Stimulated activated CD4-positive, alpha-beta T cell treated with anti-CD3 and anti-CD28 coated beads, Interleukin-4, amount 100 ng/mL, for 4 hours (primary cell): ENCODE results near the gene PACSIN2.

Source experiments
- DNase-seq, 2 experiments: peaks; one replicate each; pipeline ENCODE4 v3.0.0-alpha.2; 2020

Gene PACSIN2

GRCh38 chr22:42878561-42879305, 136.2 kb downstream of the PACSIN2 start:
- DNase-seq, result no peak

DNA sequence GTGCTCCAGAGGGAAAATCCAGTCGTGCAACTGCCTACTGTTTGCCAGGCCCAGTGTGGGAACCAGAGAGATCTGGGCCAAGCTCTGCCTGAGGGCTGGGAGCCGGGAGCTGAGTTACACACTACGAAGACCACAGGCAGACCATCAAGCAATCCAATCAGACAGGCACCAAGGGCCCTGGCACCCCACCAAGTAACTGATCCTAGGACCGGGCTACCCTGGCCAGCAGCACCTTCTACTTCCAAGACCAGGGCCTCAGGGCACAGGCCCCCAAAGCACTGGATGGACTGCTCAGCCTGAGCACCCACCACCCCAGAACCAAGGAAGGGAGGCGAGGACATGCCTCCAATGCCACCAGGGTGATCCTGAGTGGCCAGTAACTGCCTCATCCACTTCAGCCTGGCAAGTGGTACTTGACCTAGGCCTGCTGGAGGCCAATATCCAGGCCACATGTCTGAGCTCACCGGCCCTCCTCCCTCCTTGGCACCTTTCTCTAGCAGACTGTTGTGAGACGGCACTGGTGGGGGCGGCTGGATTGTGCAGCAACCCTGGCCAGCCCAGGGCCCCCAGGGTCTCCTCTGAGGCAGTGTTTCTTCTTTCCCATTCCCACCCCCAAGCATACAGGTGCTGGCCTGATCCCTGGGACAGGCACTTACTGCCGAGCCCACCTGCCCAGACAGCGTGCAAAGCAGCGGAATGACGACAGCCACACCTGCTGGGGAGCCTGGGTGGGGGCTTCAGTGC, 137.2 kb downstream of the PACSIN2 start:
- no peak for DNase-seq

DNA sequence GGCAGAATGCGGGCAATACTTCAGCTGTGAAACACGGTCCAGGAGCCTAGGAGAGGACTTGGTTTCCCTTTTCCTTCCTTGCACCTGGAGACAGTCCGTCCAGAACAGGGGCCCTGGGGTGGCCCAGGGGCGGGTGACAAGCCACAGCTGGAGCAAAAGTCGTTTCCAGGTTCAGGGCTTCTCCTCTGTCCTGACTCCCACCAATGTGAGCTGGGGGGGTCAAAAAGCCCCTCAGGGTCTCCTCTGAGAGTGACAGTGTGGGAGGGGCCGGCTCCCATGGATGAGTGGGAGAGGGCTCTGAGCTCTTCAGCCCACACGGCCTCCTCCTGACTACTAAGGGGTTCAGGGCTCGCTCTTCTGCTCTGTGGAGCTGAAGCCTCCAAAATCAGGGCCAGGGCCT, 137.8 kb downstream of the PACSIN2 start:
- no peak for DNase-seq

DNA sequence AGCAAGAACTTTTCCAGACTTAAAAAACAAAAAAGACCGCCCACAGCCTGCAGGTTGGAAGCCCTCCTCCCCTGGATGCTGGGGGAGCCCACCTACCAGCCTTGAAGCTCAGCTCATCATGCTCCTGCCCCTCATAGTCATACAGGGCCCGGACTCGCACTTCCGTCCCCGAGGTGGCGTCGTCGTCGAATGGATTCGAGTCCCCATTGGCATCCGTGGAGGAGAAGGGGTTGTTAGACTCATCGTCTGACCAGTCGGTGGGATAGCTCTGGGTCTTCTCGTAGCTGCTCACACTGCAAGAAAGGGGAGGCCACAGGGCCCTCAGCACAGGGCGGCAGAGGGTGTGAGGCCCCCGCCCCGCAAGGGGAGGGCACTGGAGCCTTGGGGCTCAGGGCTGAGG, 138.9 kb downstream of the PACSIN2 start:
- DNase-seq, result no peak

DNA sequence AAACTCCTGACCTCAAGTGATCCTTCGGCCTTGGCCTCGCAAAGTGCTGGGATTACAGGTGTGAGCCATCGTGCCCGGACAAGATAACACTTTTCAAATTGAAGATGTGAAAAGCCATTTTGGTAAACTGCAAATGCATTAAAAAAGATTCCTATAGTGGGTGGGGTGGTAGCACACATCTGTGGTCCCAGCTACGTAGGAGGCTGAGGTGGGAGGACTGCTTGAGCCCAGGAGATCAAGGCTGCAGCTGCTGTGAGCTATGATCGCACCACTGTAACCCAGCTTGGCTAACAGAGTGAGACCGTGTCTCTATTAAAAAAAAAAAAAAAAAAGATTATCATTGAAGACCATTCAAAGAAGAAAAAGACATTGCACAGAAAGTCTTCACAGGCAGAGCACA, 140.9 kb downstream of the PACSIN2 start:
- DNase-seq, result no peak

- no peak for DNase-seq
Observed at GRCh38 chr22:42873356-42873755, 141.6 kb downstream of the PACSIN2 start.

DNA sequence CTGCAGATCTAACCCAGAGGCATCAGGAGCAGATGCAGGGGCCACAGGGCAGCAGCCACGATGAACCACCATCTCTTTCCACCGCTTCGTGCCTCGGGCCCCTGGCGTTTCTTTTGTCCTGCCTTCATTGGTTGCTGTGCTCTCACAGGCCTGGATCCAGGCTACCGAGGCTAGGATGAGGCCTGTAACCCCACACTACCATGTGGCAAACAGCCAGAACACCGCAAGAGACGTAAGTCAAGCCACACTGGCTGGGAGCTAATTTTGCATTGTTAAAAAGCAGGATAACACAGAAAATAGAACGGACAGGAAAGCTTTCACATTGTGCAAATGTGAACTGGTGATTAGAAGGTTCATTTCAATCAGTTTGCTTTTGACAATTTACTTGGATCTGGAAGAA, 142.1 kb downstream of the PACSIN2 start:
- DNase-seq, result no peak

DNA sequence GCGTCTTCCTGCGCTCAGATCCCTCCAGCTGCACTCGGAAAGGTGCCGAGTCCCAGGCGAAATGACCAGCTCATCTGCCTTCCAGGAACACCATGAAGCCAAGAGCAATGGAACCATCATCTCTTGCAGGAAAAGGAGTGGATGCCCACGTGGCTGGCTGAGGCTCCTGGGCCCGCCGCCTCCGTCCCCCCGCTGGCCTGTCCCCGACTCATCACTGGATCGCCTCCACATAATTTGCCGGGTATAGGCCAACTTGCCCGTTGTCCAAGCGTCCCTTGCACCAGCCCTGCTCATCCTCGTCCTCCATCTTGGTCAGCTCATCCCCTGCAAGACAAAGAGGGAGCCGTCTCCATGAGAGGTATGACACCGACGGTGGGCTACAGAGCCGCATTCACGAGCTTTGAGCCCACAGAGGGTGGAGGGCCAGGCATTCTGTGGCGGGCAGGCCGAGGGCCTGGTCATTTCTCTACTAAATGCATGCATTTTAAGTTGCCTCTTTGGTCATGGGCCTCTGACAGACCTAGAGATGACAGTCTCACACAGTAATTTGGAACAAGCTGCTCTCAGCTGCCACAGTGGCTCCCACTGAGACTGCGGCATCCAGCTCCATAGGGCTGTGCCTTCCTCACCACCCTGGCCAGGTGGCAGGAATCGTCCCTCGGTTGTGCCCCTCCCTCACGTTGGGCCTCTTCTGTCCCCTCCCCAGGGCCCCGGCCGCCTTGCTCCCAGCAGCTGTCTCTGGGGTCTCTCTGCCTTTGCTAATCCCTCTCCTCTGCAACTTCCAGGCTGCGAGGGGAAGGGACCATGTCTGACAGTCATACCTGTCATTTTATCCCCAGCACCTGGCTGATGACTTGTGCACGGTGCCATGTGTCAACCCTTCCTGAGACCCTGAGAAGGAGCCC, 143.6 kb downstream of the PACSIN2 start:
- DNase-seq, result no peak

- no peak for DNase-seq
Observed at GRCh38 chr22:42869888-42870480, 145.0 kb downstream of the PACSIN2 start.

DNA sequence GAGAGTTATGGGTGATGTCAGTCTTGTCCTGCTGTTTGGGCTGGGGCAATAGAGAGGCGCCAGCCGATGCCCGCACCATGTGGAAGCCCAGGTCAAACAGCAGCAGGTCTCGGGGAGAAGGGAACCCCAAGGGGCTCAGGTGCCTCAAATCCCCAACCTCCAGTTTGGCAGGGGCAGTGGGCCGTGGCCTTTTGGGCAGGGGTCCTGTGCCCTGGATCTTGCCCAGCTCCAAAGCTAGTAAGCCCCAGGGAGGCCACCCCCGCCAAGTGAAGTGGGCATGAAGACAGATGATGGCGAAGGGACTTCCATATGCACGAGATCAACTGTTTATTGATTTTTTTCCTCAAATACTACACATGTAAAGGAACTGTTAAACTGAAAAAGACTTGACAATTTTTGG, 145.5 kb downstream of the PACSIN2 start:
- DNase-seq, result no peak

- DNase-seq, result no peak
Observed at GRCh38 chr22:42868751-42869251, 146.1 kb downstream of the PACSIN2 start.

DNA sequence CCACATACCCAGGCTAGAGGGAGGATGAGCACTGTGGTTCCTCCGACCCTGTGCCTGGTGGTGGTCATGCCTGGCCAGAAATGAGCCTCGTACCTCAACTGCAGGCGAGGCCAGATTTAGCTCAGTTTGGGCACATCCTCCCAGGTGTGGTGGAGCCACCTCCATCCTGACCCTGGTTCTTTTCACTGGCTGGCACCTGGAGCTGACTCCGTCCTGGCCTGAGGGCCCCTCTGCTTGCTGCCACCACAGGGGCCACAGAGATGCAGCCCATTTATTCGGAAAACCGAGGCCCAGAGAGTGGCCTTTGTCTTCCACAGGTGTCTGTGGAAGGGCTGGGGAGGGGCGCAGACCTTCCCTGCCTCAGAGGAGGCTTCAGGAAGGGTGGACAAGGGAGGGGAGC, 148.8 kb downstream of the PACSIN2 start:
- DNase-seq, result no peak

DNA sequence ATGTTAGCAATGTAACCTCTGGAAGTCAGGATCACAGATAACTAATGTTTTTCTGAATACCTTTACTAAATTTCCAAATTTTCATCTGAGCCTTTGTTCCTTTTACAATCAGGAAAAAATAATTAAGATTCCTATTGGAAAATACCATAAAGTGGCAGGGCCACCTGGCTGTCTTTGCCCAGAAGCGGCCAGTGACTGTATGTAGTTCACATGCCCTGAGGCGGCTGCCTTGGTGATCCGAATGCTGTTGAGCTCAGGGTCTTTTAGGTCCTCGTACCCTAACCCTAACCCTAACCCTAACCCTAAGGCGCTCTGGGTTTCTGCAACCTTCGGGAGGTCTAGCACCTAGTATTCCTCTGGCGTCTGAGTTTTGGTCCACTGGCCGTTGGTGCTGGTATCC, 149.4 kb downstream of the PACSIN2 start:
- DNase-seq, result no peak

DNA sequence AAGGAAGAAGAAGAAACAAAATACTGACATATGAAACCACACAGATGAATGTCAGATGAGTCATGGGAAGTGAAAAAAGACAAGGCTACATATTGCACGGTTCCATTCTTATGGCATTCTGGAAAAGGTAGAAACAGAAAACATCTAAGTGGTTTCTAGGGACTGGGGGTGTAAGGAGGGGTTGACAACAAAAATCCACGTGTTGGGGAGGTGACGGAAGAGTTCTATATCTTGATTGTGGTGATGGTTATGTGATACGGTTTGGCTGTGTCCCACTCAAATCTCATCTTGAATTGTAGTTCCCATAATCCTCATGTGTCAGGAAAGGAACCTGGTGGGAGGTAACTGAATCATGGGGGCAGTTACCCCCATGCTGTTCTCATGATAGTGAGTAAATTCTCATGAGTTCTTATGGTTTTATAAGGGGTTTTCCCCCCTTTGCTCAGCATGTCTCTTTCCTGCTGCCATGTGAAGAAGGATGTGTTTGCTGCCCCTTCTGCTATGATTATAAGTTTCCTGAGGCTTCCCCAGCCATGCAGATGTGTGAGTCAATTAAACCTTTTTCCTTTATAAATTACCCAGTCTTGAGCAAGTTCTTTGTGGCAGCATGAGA, 151.5 kb downstream of the PACSIN2 start:
- DNase-seq, result peak in 1 of 2 experiments; percentile 43

DNA sequence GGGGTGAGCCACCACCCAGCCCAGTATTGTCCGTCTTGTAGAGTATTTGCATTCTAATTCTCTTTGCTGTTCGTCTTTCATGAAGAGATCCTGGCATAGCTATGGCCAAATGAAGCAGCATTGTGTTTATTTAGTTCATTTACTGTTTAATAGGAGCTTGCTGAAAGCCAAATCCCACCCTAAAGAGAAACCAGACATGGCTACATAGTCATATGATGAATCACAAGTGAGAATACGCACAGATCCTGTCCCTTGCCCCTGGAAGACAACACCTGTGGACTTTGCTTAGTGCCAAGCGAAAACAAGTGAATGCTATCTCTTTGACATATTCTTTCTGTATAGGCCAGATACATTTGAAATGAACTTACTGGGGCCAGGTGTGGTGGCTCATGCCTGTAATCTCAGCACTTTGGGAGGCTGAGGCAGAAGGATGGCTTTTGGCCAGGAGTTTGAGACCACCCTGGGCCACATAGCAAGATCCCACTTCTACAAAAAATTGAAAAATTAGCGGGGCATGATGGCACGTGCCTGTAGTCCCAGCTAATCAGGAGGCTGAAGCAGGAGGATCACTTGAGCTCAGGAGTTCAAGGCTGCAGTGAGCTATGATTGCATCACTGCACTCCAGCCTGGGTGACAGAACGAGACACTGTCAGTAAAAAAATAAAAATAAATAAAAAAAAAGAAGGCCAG, 152.8 kb downstream of the PACSIN2 start:
- DNase-seq, result no peak

DNA sequence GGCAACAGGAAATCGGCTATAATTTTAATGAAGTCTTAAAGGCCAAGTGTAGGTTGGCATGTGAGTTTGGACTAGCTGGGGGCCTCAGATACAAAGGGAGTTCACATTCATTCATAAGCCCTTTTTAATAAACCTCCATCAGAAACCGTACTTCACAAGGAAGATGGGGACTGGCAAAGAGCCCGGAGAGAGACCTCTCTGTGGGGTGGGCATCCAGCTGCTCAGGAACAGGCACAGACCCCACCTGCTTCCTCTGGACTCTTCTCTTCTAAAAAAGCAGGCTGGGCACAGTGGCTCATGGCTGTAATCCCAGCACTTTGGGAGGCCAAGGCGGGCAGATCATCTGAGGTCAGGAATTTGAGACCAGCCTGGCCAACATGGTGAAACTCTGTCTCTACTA, 154.0 kb downstream of the PACSIN2 start:
- DNase-seq, result no peak

- no peak for DNase-seq
Observed at GRCh38 chr22:42857845-42858481, 157.0 kb downstream of the PACSIN2 start.

GRCh38 chr22:42856865-42857704, 157.9 kb downstream of the PACSIN2 start, which contains the start of gene ARFGAP3:
TSS of gene ARFGAP3 (minus strand) at chr22:42857273. CDS start at chr22:42857182, 91 bp downstream.
- peak; percentile 92 to 98 for DNase-seq

DNA sequence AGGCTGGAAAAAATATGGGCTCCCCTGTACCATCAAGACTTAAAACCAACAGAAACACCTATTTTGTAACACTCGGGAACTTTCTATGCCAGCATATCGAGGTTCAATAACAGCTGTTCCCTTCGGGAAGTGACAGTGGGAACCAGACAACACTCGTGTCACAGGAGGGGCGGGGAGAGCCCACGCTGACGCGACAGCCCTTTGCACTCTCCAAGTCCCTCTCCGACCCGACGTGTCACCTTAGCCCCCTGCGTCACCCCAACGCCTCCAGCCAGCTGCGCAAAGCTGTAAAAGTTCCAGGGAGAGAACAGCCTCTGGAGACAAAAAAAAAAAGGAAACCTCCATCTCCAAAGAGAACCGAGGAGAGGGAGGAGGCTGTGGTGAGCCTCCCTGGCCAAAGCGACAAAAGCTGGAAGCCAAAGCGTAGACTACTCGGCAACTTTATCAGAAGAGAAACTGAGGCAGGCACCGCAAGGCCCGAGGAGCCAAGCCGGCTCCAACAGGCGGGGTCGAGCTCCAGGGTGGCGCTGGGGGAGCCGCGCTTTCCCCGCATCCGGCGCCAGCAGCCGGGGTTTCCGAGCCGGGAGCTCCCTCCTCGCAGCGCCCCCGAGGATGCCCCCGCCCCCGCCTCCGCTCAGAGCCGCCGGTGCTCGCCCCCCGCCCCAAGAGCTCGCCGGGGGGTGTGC, 158.6 kb downstream of the PACSIN2 start:
- DNase-seq, result peak; percentile 56 to 61
